SK-N-SH (cell line): ENCODE measurements around the gene PIEZO2. TPM values are rescaled to one million over a fixed set of nuclear protein-coding genes. Genes with fewer than 3 reads are reported as not detected.

ENCODE experiments used
- CTCF ChIA-PET: fragments of 300-600, 350-600 bp; formaldehyde crosslinking; extraction: SDS; loops from one replicate; lab custom pipeline; 2021; lab: Yijun Ruan, JAX
- POLR2A ChIA-PET: fragments of 350-600 bp; sonication (Branson Sonifier 250); formaldehyde crosslinking; extraction: SDS; loops from one replicate; lab custom pipeline; 2020; ENCODE audit warnings: antibody characterized with exemption, inconsistent platforms; lab: Yijun Ruan, JAX
- DNase-seq: peaks from one replicate; pipeline ENCODE4 v3.0.0; 2012
- H2AFZ ChIP-seq: fragments of 200-600 bp; sonication (generic); 2 replicates; pipeline ENCODE4 v1.8.1; 2016; ENCODE audit warnings: antibody characterized with exemption, mild to moderate bottlenecking, low read depth
- H3F3A ChIP-seq: fragments of 200-600 bp; sonication (generic); replicated peaks from 2 replicates; pipeline ENCODE3; 2016; ENCODE audit warnings: antibody characterized with exemption, mild to moderate bottlenecking; ENCODE audit not compliant: insufficient read depth
- H3K27ac ChIP-seq, 2 experiments: fragments of 200-500 bp in 1 of 2; fragments of 200-600 bp in 1 of 2; sonication (Bioruptor generic) in 1 of 2; sonication (generic), shearing (Covaris generic) in 1 of 2; 2 replicates each; pipeline versions ENCODE4 v1.5.1 to v1.6.1; 2014 to 2016; ENCODE audit warnings: low read depth in 2 of 2, inconsistent platforms in 1 of 2, low read length in 1 of 2, mild to moderate bottlenecking in 1 of 2, mixed read lengths in 1 of 2
- H3K27me3 ChIP-seq: fragments of 200-600 bp; sonication (generic), shearing (Covaris generic); 2 replicates; pipeline ENCODE4 v1.6.1; 2016; ENCODE audit warnings: mixed run types; ENCODE audit not compliant: insufficient read depth
- H3K36me3 ChIP-seq, 2 experiments: fragments of 200-500 bp in 1 of 2; fragments of 200-600 bp in 1 of 2; sonication (Bioruptor generic) in 1 of 2; sonication (generic) in 1 of 2; replicated peaks in 1 of 2; 2 replicates each; pipeline versions ENCODE3 to v1.5.1; 2014 to 2016; ENCODE audit warnings: low read length in 1 of 2, mild to moderate bottlenecking in 1 of 2; ENCODE audit not compliant: insufficient read depth in 2 of 2, control insufficient read depth in 1 of 2
- H3K4me1 ChIP-seq, 2 experiments: fragments of 200-500 bp in 1 of 2; fragments of 200-600 bp in 1 of 2; sonication (Bioruptor generic) in 1 of 2; sonication (generic), shearing (Covaris generic) in 1 of 2; 2 replicates each; pipeline versions ENCODE4 v1.5.1 to v1.6.1; 2014 to 2016; ENCODE audit warnings: low read depth in 1 of 2, low read length in 1 of 2, mixed run types in 1 of 2; ENCODE audit not compliant: insufficient read depth in 2 of 2, control insufficient read depth in 1 of 2
- H3K4me2 ChIP-seq: fragments of 200-600 bp; sonication (generic), shearing (Covaris generic); 2 replicates; pipeline ENCODE4 v1.6.1; 2017; ENCODE audit warnings: mixed run types
- H3K4me3 ChIP-seq, 2 experiments: fragments of 200-500 bp in 1 of 2; fragments of 200-600 bp in 1 of 2; sonication (Bioruptor generic) in 1 of 2; sonication (generic), shearing (Covaris generic) in 1 of 2; 2 replicates each; pipeline versions ENCODE4 v1.5.1 to v1.8.1; 2014 to 2016; ENCODE audit warnings: low read depth in 2 of 2, inconsistent platforms in 1 of 2, low read length in 1 of 2, mild to moderate bottlenecking in 1 of 2, mixed read lengths in 1 of 2, moderate library complexity in 1 of 2
- H3K79me2 ChIP-seq: fragments of 200-600 bp; sonication (generic); 2 replicates; pipeline ENCODE4 v1.8.1; 2017; ENCODE audit warnings: mild to moderate bottlenecking; ENCODE audit not compliant: insufficient read depth
- H3K9ac ChIP-seq: fragments of 200-600 bp; sonication (generic); 2 replicates; pipeline ENCODE4 v1.6.1; 2017; ENCODE audit warnings: mixed run types
- H3K9me2 ChIP-seq: fragments of 200-600 bp; sonication (generic); 2 replicates; pipeline ENCODE4 v1.6.1; 2017; ENCODE audit warnings: mixed run types
- H3K9me3 ChIP-seq: fragments of 200-600 bp; sonication (generic); 2 replicates; pipeline ENCODE4 v1.6.1; 2017; ENCODE audit warnings: mixed run types, mild to moderate bottlenecking, moderate library complexity
- H4K20me1 ChIP-seq: fragments of 200-600 bp; sonication (generic); 2 replicates; pipeline ENCODE4 v1.6.1; 2017; ENCODE audit warnings: mild to moderate bottlenecking, mixed run types; ENCODE audit not compliant: insufficient read depth
- CHD2 ChIP-seq: fragments of 150-350 bp; IDR thresholded peaks from 2 replicates; pipeline ENCODE4 v1.6.1; 2018; ENCODE audit warnings: low read length; ENCODE audit not compliant: partially characterized antibody
- ELF1 ChIP-seq: IDR thresholded peaks from 2 replicates; pipeline ENCODE4 v1.4.0; 2012
- EZH2phosphoT487 ChIP-seq: fragments of 200-600 bp; sonication (generic); IDR thresholded peaks from 2 replicates; pipeline ENCODE4 v1.6.1; 2017; ENCODE audit warnings: low read depth, mixed run types, mild to moderate bottlenecking, antibody characterized with exemption, moderate library complexity, borderline replicate concordance
- FOXJ3 ChIP-seq: sonication (generic); formaldehyde crosslinking; IDR thresholded peaks from 2 replicates; pipeline ENCODE4 v1.5.1; 2020; ENCODE audit warnings: mild to moderate bottlenecking, missing genetic modification reagents
- GABPA ChIP-seq: IDR thresholded peaks from 2 replicates; pipeline ENCODE4 v1.4.0; 2012; ENCODE audit warnings: low read depth, mild to moderate bottlenecking
- GATA2 ChIP-seq: sonication (generic); formaldehyde crosslinking; IDR thresholded peaks from 2 replicates; pipeline ENCODE4 v1.5.0; 2020; ENCODE audit warnings: mild to moderate bottlenecking, missing genetic modification reagents
- MXI1 ChIP-seq: IDR thresholded peaks from 2 replicates; pipeline ENCODE4 v1.6.1; 2012; ENCODE audit warnings: mild to moderate bottlenecking, low read depth, low read length, improper control_type of control experiment
- NFIC ChIP-seq: IDR thresholded peaks from 2 replicates; pipeline ENCODE4 v1.4.0; 2012; ENCODE audit warnings: borderline replicate concordance
- NRF1 ChIP-seq: IDR thresholded peaks from 2 replicates; pipeline ENCODE4 v1.6.1; 2012; ENCODE audit warnings: low read depth, mild to moderate bottlenecking, low read length
- POLR2AphosphoS5 ChIP-seq: IDR thresholded peaks from 2 replicates; pipeline ENCODE4 v1.6.1; 2012; ENCODE audit warnings: low read depth, low read length
- RCOR1 ChIP-seq: fragments of 150-350 bp; IDR thresholded peaks from 2 replicates; pipeline ENCODE4 v1.6.1; 2017; ENCODE audit warnings: antibody characterized with exemption, low read length
- RFX5 ChIP-seq: IDR thresholded peaks from 2 replicates; pipeline ENCODE4 v1.6.1; 2012; ENCODE audit warnings: mild to moderate bottlenecking, improper control_type of control experiment, low read length
- SIN3A ChIP-seq: IDR thresholded peaks from 2 replicates; pipeline ENCODE4 v1.6.1; 2012; ENCODE audit warnings: low read depth, mild to moderate bottlenecking, low read length, moderate library complexity, borderline replicate concordance
- TCF12 ChIP-seq: IDR thresholded peaks from 2 replicates; pipeline ENCODE4 v1.4.0; 2012
- YY1 ChIP-seq: IDR thresholded peaks from 2 replicates; pipeline ENCODE4 v1.4.0; 2012; ENCODE audit warnings: low read depth, mild to moderate bottlenecking
- WGBS: methylation state at CpG from one replicate; pipeline ENCODE4 v1.1.6; 2017; ENCODE audit warnings: low lambda C conversion rate; 5-methylcytosine and 5-hydroxymethylcytosine counted together
- polyA plus RNA-seq, 3 experiments: library from polyadenylated mRNA; depleted of rRNA; stranded (reverse); fragments of >200 nt; gene quantifications; 2 replicates each; pipeline ENCODE4 v1.2.3, GENCODE V29; 2012
- TF ChIP-seq, protein P1 (sequence below): IDR thresholded peaks from 2 replicates; pipeline ENCODE4 v1.6.1; 2012; ENCODE audit warnings: mild to moderate bottlenecking, low read depth, low read length, moderate library complexity
- TF ChIP-seq, protein P2 (sequence below): IDR thresholded peaks from 2 replicates; pipeline ENCODE4 v1.4.0; 2012; ENCODE audit warnings: low read depth, borderline replicate concordance
- TF ChIP-seq, protein P3 (sequence below): IDR thresholded peaks from 2 replicates; pipeline ENCODE4; 2012

The PIEZO2 gene
- polyA plus RNA-seq, 1 of the 3 experiments (the other 2 are of a cell fraction): not detected

DNA sequence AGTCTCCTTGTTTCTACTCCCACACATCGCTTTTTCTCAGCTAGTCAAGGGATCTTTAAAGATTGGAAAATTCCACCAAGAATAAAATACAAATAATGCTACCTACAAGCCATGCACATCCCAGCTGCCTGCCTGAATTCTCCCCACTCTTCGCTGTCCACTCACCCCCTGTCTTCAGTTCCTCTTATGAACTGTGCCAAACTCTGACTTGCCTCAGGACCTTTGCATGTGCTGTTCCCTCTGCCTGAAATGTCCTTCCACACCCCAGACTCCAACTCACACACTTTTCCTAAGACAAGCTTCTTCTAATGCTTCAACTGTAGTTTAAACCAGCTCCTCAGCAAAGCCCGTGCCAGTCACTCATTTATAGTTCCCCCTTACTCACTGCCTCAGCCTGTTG, 363.6 kb downstream of the PIEZO2 start:
- H3K4me2 ChIP-seq: no peak overlapping the region
- no peak overlapping the region for H3K4me3 ChIP-seq
- no peaks in the 10 kb centered on the region for H3K36me3 ChIP-seq
- H4K20me1 ChIP-seq: no peaks in the 10 kb centered on the region
- H3K4me1 ChIP-seq: no peaks in the 10 kb centered on the region
- no peaks in the 10 kb centered on the region for H3K9me2 ChIP-seq
- H3K79me2 ChIP-seq: no peaks in the 10 kb centered on the region
- ChIA-PET POLR2A (no interaction called here), CTCF (interaction anchor here (1.3 to 1.8 kb wide), 3 partner anchors 10 to 32 kb away, joined by 3 to 8 read pairs (median 5); no protein-coding TSS in a partner anchor)
- no peak overlapping the region for H3K9ac ChIP-seq
- H3F3A ChIP-seq: no peaks in the 10 kb centered on the region
- 1% methylated on average over 3 of the region's 3 CpGs for WGBS
- H3K27ac ChIP-seq: no peak overlapping the region
- H3K27me3 ChIP-seq: peaks cover 2% of the 10 kb centered on the region
- DNase-seq: no peak
- no peak for TF ChIP-seq EZH2phosphoT487
- no peak for TF ChIP-seq RCOR1
- no peak for TF ChIP-seq GATA2 (CRISPR knock-in tag)
- no peak for TF ChIP-seq YY1
- no peak for TF ChIP-seq TCF12
- no peak for TF ChIP-seq FOXJ3 (CRISPR knock-in tag)
- no peak for TF ChIP-seq SIN3A
- no peak for TF ChIP-seq POLR2AphosphoS5
- TF ChIP-seq, protein P1, sequence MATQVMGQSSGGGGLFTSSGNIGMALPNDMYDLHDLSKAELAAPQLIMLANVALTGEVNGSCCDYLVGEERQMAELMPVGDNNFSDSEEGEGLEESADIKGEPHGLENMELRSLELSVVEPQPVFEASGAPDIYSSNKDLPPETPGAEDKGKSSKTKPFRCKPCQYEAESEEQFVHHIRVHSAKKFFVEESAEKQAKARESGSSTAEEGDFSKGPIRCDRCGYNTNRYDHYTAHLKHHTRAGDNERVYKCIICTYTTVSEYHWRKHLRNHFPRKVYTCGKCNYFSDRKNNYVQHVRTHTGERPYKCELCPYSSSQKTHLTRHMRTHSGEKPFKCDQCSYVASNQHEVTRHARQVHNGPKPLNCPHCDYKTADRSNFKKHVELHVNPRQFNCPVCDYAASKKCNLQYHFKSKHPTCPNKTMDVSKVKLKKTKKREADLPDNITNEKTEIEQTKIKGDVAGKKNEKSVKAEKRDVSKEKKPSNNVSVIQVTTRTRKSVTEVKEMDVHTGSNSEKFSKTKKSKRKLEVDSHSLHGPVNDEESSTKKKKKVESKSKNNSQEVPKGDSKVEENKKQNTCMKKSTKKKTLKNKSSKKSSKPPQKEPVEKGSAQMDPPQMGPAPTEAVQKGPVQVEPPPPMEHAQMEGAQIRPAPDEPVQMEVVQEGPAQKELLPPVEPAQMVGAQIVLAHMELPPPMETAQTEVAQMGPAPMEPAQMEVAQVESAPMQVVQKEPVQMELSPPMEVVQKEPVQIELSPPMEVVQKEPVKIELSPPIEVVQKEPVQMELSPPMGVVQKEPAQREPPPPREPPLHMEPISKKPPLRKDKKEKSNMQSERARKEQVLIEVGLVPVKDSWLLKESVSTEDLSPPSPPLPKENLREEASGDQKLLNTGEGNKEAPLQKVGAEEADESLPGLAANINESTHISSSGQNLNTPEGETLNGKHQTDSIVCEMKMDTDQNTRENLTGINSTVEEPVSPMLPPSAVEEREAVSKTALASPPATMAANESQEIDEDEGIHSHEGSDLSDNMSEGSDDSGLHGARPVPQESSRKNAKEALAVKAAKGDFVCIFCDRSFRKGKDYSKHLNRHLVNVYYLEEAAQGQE: no peak
- no peak for TF ChIP-seq RFX5
- TF ChIP-seq ELF1: no peak
- TF ChIP-seq NFIC: no peak
- no peak for TF ChIP-seq MXI1
- TF ChIP-seq, protein P2, sequence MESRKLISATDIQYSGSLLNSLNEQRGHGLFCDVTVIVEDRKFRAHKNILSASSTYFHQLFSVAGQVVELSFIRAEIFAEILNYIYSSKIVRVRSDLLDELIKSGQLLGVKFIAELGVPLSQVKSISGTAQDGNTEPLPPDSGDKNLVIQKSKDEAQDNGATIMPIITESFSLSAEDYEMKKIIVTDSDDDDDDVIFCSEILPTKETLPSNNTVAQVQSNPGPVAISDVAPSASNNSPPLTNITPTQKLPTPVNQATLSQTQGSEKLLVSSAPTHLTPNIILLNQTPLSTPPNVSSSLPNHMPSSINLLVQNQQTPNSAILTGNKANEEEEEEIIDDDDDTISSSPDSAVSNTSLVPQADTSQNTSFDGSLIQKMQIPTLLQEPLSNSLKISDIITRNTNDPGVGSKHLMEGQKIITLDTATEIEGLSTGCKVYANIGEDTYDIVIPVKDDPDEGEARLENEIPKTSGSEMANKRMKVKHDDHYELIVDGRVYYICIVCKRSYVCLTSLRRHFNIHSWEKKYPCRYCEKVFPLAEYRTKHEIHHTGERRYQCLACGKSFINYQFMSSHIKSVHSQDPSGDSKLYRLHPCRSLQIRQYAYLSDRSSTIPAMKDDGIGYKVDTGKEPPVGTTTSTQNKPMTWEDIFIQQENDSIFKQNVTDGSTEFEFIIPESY: no peak
- TF ChIP-seq, protein P3, sequence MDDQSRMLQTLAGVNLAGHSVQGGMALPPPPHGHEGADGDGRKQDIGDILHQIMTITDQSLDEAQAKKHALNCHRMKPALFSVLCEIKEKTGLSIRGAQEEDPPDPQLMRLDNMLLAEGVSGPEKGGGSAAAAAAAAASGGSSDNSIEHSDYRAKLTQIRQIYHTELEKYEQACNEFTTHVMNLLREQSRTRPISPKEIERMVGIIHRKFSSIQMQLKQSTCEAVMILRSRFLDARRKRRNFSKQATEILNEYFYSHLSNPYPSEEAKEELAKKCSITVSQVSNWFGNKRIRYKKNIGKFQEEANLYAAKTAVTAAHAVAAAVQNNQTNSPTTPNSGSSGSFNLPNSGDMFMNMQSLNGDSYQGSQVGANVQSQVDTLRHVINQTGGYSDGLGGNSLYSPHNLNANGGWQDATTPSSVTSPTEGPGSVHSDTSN: no peak
- no peak for TF ChIP-seq NRF1
- TF ChIP-seq CHD2: no peak
- no peak for TF ChIP-seq GABPA
- H2AFZ ChIP-seq: no peak overlapping the region
- H3K9me3 ChIP-seq: no peaks in the 10 kb centered on the region
